CD4-positive, alpha-beta T cell treated with Interleukin-12 subunit alpha and Interleukin-12 subunit beta, for 1 hour (primary cell): ENCODE results near the gene MBD2.
"Not testable (repeated sequence)": the region's sequence is repeated elsewhere in the genome, so short reads cannot be mapped to it uniquely, and the experiment has no call there.

Experiments used
- DNase-seq: peaks from one replicate; pipeline ENCODE4 v3.0.0-alpha.2; 2020

The MBD2 gene

GRCh38 chr18:54235871-54236270 is 11.4 kb upstream of the MBD2 start:
- no peak for DNase-seq

GRCh38 chr18:54233747-54234146 is 9.3 kb upstream of the MBD2 start:
- DNase-seq = no peak

- no peak for DNase-seq
These were observed 8.8 kb upstream of the MBD2 start for GRCh38 chr18:54233228-54233625.

- DNase-seq = no peak
These were observed 8.2 kb upstream of the MBD2 start for GRCh38 chr18:54232485-54233227.

- DNase-seq = no peak
These were observed 5.1 kb upstream of the MBD2 start for GRCh38 chr18:54229421-54230059.

GRCh38 chr18:54228364-54228763 is 3.9 kb upstream of the MBD2 start:
- DNase-seq = no peak

- DNase-seq = peak; percentile 45
These were observed 764 bp downstream of the MBD2 start for GRCh38 chr18:54223568-54224241.

GRCh38 chr18:54222922-54223567 is 1.4 kb downstream of the MBD2 start:
- peak; percentile 79 for DNase-seq

- no peak for DNase-seq
These were observed 4.1 kb downstream of the MBD2 start for GRCh38 chr18:54220406-54220805.

GRCh38 chr18:54218803-54219202 is 5.7 kb downstream of the MBD2 start:
- not testable (repeated sequence) for DNase-seq

GRCh38 chr18:54218299-54218698 is 6.2 kb downstream of the MBD2 start:
- no peak for DNase-seq

GRCh38 chr18:54217624-54218023 is 6.8 kb downstream of the MBD2 start:
- no peak for DNase-seq

GRCh38 chr18:54215069-54215468 is 9.4 kb downstream of the MBD2 start:
- DNase-seq = no peak

- no peak for DNase-seq
These were observed 14.0 kb downstream of the MBD2 start for GRCh38 chr18:54210463-54210862.

GRCh38 chr18:54209471-54210180 is 14.8 kb downstream of the MBD2 start:
- DNase-seq = no peak

- DNase-seq = no peak
These were observed 18.0 kb downstream of the MBD2 start for GRCh38 chr18:54206447-54206846.

GRCh38 chr18:54205959-54206358 is 18.5 kb downstream of the MBD2 start:
- no peak for DNase-seq

GRCh38 chr18:54205448-54205847 is 19.0 kb downstream of the MBD2 start:
- not testable (repeated sequence) for DNase-seq

GRCh38 chr18:54204883-54205282 is 19.6 kb downstream of the MBD2 start:
- no peak for DNase-seq

- DNase-seq = no peak
These were observed 20.6 kb downstream of the MBD2 start for GRCh38 chr18:54203914-54204313.

- DNase-seq = no peak
These were observed 21.6 kb downstream of the MBD2 start for GRCh38 chr18:54202851-54203250.

GRCh38 chr18:54197747-54198411 is 26.6 kb downstream of the MBD2 start:
- DNase-seq = no peak
